GM12864 (cell line): Measurements from ENCODE around the gene CCPG1.

Experiments
- DNase-seq: peaks from one replicate; pipeline ENCODE4 v3.0.0-alpha.2; 2011; ENCODE audit warnings: low read depth
- H3K4me3 ChIP-seq: 2 replicates; pipeline ENCODE4 v1.5.1; 2011; ENCODE audit warnings: mild to moderate bottlenecking, low read depth, low read length, control low read depth
- TF ChIP-seq, protein P1 (sequence below): IDR thresholded peaks from 2 replicates; pipeline ENCODE4 v1.5.1; 2011; ENCODE audit warnings: low read depth, mild to moderate bottlenecking, moderate library complexity, low read length, control low read depth, inconsistent platforms; ENCODE audit errors: missing control alignments

The CCPG1 gene

DNA sequence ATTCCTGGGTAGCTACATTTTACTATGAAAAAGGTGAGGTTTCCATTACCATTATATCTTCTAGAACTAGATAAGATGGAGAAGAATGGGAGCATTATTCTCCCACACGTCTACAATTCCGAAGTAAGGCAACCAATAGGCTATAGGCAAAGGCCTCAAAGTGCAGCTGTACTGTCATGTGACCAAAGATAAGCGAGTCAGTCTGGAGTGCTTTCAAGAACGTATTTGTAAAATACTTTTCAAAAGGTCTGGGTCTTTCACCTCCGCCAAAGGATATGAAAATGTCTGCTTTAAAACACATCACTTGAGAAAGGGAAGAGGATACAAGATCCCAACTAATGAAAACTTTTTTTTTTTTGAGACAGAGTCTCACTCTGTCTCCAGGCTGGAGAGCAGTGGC, 9.9 kb downstream of the CCPG1 start:
- DNase-seq, result no peak
- TF ChIP-seq, protein P1, sequence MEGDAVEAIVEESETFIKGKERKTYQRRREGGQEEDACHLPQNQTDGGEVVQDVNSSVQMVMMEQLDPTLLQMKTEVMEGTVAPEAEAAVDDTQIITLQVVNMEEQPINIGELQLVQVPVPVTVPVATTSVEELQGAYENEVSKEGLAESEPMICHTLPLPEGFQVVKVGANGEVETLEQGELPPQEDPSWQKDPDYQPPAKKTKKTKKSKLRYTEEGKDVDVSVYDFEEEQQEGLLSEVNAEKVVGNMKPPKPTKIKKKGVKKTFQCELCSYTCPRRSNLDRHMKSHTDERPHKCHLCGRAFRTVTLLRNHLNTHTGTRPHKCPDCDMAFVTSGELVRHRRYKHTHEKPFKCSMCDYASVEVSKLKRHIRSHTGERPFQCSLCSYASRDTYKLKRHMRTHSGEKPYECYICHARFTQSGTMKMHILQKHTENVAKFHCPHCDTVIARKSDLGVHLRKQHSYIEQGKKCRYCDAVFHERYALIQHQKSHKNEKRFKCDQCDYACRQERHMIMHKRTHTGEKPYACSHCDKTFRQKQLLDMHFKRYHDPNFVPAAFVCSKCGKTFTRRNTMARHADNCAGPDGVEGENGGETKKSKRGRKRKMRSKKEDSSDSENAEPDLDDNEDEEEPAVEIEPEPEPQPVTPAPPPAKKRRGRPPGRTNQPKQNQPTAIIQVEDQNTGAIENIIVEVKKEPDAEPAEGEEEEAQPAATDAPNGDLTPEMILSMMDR, result no peak
- no peak overlapping the region for H3K4me3 ChIP-seq

DNA sequence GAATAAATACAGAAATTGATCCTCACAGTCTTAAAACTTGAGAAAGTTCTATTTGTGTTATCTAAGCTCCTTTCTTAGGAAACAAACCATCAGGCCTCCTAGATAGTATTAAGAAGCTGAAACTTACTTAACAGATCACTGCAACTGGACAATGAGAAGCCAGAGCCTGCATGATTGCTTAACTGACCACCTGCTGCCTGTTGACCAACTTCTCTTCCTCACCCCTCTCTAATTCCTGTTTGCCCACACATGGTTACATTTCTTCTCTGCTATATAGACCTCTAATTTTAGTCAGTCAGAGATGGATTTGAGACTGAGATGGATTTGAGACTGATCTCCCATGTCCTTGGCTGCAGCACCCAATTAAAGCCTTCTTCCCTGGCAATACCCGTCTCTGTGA, 13.5 kb downstream of the CCPG1 start:
- DNase-seq, result no peak
- TF ChIP-seq, protein P1, result no peak
- H3K4me3 ChIP-seq, result no peak overlapping the region

DNA sequence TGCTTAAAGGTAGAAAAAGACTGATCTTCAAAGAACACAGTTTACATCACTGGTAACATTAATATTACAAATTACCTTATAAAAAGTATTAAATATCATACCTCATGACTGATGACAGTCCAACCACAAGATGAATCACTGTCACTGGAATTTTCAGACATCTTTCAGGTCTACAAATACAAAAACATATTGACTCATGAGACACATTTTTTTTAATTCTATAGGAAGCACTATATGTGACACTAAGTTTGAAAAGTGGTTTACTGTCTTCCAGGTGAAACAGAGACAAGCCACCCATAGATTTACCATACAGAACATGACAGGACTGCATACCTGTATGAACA, 18.9 kb downstream of the CCPG1 start:
- no peak for DNase-seq

DNA sequence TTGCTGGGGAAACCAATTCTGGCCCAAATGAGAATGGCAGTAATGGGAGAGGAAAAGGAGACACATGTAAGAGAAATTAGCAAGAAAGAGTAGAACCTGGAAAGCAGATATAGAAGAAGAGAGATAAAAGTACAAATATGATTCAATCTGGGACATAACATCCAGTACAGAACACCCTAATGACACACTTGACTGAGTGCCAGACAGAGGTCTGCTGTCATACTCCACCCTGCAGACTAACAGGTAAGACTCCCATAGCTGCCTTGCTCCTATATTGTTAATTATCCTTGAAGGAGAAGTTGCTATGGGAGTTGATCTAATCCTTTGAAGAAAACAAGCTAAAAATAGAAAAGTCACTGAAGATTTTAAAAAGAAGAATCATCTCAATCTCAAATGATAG, 21.1 kb downstream of the CCPG1 start:
- TF ChIP-seq, protein P1, result no peak
- no peak overlapping the region for H3K4me3 ChIP-seq
- no peak for DNase-seq

More for the DNA sequence above, 18.9 kb downstream of the CCPG1 start:
- no peak overlapping the region for H3K4me3 ChIP-seq
- TF ChIP-seq, protein P1, result no peak

DNA sequence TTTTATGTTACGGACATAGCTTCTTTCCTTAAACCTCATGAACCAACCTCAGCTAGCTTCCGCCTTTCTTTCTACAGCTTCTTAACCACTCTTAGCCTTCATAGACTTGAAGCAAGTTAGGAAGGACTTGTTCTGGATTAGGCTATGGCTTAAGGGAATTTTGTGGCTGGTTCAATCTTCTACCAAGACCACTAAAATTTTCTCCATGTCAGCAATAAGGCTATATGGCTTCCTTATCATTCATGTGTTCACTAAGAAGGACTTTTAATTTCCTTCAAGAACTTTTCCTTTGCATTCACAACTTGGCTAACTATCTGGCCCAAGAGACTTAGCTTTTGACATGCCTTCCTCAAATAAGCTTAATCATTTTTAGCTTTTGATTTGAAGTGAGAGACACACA, 24.5 kb downstream of the CCPG1 start:
- H3K4me3 ChIP-seq, result no peak overlapping the region
- TF ChIP-seq, protein P1, result no peak
- DNase-seq, result no peak

DNA sequence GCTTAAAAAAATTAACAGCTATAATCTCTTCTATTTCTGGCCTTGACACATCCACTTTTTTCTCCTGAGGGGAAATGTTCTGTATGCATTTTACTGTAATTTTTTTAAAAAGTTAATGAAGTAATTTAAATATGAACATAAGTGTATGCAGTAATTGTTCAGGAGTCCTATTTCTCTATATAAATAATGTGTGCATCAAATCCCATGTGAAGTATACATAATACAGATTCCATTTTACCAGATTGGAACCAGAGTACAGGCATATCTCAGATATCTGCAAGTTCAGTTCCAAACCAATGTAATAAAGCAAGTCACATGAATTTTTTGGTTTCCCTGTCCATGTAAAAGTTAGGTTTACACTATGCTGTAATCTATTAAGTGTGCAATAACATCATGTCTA, 26.6 kb downstream of the CCPG1 start:
- no peak overlapping the region for H3K4me3 ChIP-seq
- DNase-seq, result no peak
- TF ChIP-seq, protein P1, result no peak

DNA sequence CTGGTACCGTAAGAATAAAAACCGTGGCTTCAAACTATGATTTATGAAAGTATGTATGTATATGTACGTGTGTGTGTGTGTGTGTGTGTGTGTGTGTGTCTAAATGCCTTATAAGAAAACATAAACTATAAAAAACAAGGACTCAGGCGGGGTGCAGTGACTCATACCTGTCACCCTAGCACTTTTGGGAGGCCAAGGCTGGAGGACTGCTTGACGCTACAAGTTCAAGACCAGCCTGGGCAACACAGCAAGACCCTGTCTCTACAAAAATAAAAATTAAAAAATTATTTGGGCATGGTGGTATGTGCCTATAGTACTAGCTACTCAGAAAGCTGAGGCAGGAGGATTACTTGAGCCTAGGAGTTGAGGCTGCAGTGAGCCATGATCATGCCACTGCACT, 29.1 kb downstream of the CCPG1 start:
- DNase-seq, result no peak
- no peak overlapping the region for H3K4me3 ChIP-seq
- TF ChIP-seq, protein P1, result no peak
